ENCODE data around the gene OLA1. TPM values are rescaled to one million over a fixed set of nuclear protein-coding genes. Genes with fewer than 3 reads are reported as not detected.

The OLA1 gene
- total and polyA plus RNA-seq, 2 of the 4 experiments (the other 2 are of a cell fraction): 54.7 to 71.2 TPM

DNA sequence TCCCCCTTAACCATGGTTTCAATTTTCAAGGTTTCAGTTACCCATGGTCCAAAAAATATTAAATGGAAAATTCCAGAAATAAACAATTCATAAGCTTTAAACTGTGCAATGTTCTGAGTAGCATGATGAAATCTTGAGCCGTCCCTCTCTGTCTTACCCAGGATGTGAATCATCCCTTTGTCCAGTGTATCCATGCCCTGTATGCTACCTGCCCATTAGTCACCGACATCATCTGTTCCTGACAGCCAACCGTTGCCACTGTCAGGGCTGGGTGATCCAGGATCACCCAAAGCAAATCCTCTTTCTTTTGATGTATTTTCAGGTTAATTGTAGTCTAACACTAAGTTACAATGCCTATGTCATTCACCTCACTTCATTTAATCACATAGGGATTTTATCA, 15.7 kb upstream of the OLA1 start:
- H2BK15ac ChIP-seq (ENCODE audit: low read depth, low read length): no peak overlapping the region
- H2BK5ac ChIP-seq (ENCODE audit: low read depth, low read length, poor library complexity, severe bottlenecking): no peak overlapping the region
- no peak overlapping the region for H3K9ac ChIP-seq (ENCODE audit: low read depth, low read length)
- H3K36me3 ChIP-seq (ENCODE audit: control insufficient read depth, insufficient read depth, low read length): no peaks in the 10 kb centered on the region
- no peak overlapping the region for H2BK120ac ChIP-seq (ENCODE audit: low read depth, low read length)
- no peak overlapping the region for H2AFZ ChIP-seq (replicated peaks; ENCODE audit: low read length, poor library complexity)
- H3K4me1 ChIP-seq (ENCODE audit: control insufficient read depth, insufficient read depth, low read length): no peaks in the 10 kb centered on the region
- BruUV-seq (replicated peaks): no TSS peak
- CTCF ChIA-PET: no interaction called here
- H3K56ac ChIP-seq (ENCODE audit: extremely low read depth, insufficient read depth, low read length): no peak overlapping the region
- no peaks in the 10 kb centered on the region for H3K9me3 ChIP-seq (ENCODE audit: control insufficient read depth, insufficient read depth, low read length)
- dilution Hi-C loops (cut with HindIII; ENCODE audit: low sequenced_read_pairs, unreplicated experiment) (no loop called here), in situ Hi-C loops (cut with MboI; ENCODE audit: low sequenced_read_pairs) (no loop called here), intact Hi-C loops (cut with micrococcal nuclease) (no loop called here)
- no peak overlapping the region for H3K18ac ChIP-seq (ENCODE audit: low read depth, low read length)
- H3K4ac ChIP-seq (ENCODE audit: low read depth, low read length): no peak overlapping the region
- peaks cover 12% of the 10 kb centered on the region for H3K27me3 ChIP-seq (ENCODE audit: control insufficient read depth, insufficient read depth, low read length)
- no peak overlapping the region for H3K23ac ChIP-seq (ENCODE audit: low read depth, low read length)
- no CpG with 5 or more reads among the region's 3 CpGs for WGBS, 2 experiments (ENCODE audit: extremely low coverage in 2 of 2, insufficient read length in 1 of 2)
- H2AK9ac ChIP-seq (replicated peaks; ENCODE audit: low read depth, low read length, poor library complexity): no peak overlapping the region
- H3K4me3 ChIP-seq (ENCODE audit: insufficient read depth, low read depth, low read length): no peak overlapping the region
- H4K20me1 ChIP-seq (ENCODE audit: insufficient read depth, low read length): no peaks in the 10 kb centered on the region
- H4K8ac ChIP-seq (ENCODE audit: low read depth in 2 of 2, low read length in 2 of 2): no peak overlapping the region
- H3K9me1 ChIP-seq (ENCODE audit: insufficient read depth, low read length): 0 out of 2 replicates have a peak, but pooled peaks cover 2% of the 10 kb centered on the region
- H4K91ac ChIP-seq (ENCODE audit: insufficient read depth, low read depth, low read length): no peak overlapping the region
- ATAC-seq (ENCODE audit: low read depth) (no peak; the same call in 1 of the 2 replicates), DNase-seq (peak; percentile 83)
- H3K14ac ChIP-seq (replicated peaks; ENCODE audit: low read depth, low read length): no peak overlapping the region
- H2AK5ac ChIP-seq (ENCODE audit: low read depth, low read length): no peak overlapping the region
- TF ChIP-seq SMC3 (IDR thresholded peaks at IDR 0.05; ENCODE audit: low read depth, low read length): no peak
- TF ChIP-seq FOS (IDR thresholded peaks at IDR 0.05; ENCODE audit: low read depth, low read length): peak; percentile 13; the same call in 1 of the 2 replicates
- TF ChIP-seq RAD21 (IDR thresholded peaks at IDR 0.05; ENCODE audit: low read length): no peak
- TF ChIP-seq POLR2A (IDR thresholded peaks at IDR 0.05; ENCODE audit: low read depth, low read length): no peak
- no peak for TF ChIP-seq MAFK (IDR thresholded peaks at IDR 0.05; ENCODE audit: low read depth, low read length)
- TF ChIP-seq MXI1 (IDR thresholded peaks at IDR 0.05; ENCODE audit: borderline replicate concordance, low read depth, low read length): no peak
- TF ChIP-seq CEBPB (IDR thresholded peaks at IDR 0.05; ENCODE audit: low read depth, low read length): peak; percentile 78
- no peaks in the 10 kb centered on the region for H3K79me1 ChIP-seq (ENCODE audit: low read depth in 1 of 2, low read length in 2 of 2)
- no peak overlapping the region for H4K5ac ChIP-seq (ENCODE audit: low read depth, low read length)
- H3K4me2 ChIP-seq (ENCODE audit: low read depth, low read length): no peak overlapping the region
- H3K27ac ChIP-seq (ENCODE audit: insufficient read depth, low read length): no peak overlapping the region
- H2BK20ac ChIP-seq (ENCODE audit: low read depth, low read length): no peak overlapping the region
- POLR2A ChIA-PET (ENCODE audit: unreplicated experiment): no interaction called here

All from IMR-90 (cell line).